Endometrial microvascular endothelial cells (primary cell): ENCODE measurements around the gene OR5D16. TPM values are rescaled to one million over a fixed set of nuclear protein-coding genes. Genes with fewer than 3 reads are reported as not detected.
"Not testable (repeated sequence)": the region's sequence is repeated elsewhere in the genome, so short reads cannot be mapped to it uniquely, and the experiment has no call there.

Experiments used
- in situ Hi-C: cut with HindIII; loops from 2 replicates; pipeline ENCODE4 v1.10.0; 2017; ENCODE audit warnings: low sequenced_read_pairs, low pct_unique_long_range_greater_than_20kb; ENCODE audit errors: inconsistent ontology term
- total RNA-seq: library from RNA; depleted of rRNA; stranded (reverse); fragments of >200 nt; gene quantifications from one replicate; pipeline ENCODE4 v1.2.3, GENCODE V29; 2015; ENCODE audit errors: inconsistent ontology term

OR5D16 gene
- not detected for total RNA-seq

- in situ Hi-C loops: no loop called here
Measured at GRCh38 chr11:55838452-55838851, at the start of gene OR5D16. Gene OR5D16, plus strand, starts transcription at chr11:55838752. Its CDS starts 0 bp downstream, at chr11:55838752.

- in situ Hi-C loops: no loop called here
Measured at GRCh38 chr11:55791606-55792005, 46.9 kb upstream of the OR5D16 start.

DNA sequence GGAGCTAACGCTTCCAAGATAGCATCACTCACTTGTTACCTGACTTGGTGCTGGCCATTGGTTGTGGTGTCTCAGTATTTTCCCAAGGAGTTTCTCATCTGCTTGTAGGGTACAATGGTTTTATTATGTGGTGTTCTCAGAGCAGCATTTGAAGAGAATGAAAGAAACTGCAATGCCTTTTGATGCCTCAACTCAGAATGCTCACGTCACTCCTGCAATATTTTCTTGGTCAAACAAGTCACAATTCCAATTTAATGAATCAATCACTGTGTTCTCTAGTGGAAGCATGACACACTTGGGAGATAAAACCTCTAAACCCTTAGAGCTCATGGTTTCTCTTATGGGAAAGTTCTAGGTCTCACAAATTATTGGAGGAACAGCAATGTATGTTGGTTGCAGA is 45.2 kb upstream of the OR5D16 start:
- in situ Hi-C loops: no loop called here

DNA sequence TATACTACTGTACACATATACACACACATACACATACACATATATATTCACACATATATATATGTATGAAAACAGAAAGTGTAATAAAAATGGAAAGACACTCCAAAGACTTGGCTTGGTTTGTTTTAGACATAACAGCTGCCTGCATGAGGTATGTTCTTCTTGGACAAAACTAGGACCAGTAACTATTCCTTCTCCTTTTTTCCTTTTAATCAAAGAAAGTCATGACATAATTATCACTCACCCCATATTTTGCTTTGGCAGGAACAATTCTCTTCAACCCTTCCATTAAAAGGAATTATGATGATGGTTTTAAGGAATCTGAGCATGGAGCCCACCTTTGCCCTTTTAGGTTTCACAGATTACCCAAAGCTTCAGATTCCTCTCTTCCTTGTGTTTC is 43.3 kb upstream of the OR5D16 start, which contains the start of gene OR5D14:
Gene OR5D14, plus strand, starts transcription at position 301 of the 400 bp plus-strand sequence. Its CDS starts 0 bp downstream, at position 301.
- in situ Hi-C loops: no loop called here

GRCh38 chr11:55806248-55806647 is 32.3 kb upstream of the OR5D16 start:
- in situ Hi-C loops: no loop called here

GRCh38 chr11:55811067-55811466 is 27.5 kb upstream of the OR5D16 start, which contains the start of gene OR5L1:
Gene OR5L1, plus strand, starts transcription at chr11:55811367. Its CDS starts 100 bp downstream, at chr11:55811467.
- in situ Hi-C loops: no loop called here

DNA sequence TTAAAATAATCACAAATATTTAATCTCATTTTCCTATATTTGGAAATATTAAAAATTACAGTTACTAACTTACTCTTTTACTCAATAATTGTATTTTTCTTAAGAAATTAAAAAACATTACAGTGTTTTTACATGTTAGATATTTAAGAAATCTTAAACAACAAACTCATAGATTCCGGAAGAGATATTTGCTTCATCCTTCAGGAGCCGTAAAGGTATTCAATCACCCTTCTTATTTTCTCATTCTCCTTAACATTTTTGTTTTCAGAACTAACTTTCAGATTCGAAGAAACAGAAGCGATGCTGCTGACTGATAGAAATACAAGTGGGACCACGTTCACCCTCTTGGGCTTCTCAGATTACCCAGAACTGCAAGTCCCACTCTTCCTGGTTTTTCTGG is 19.2 kb upstream of the OR5D16 start, which contains the start of gene OR5D18:
Gene OR5D18, plus strand, starts transcription at position 301 of the 400 bp plus-strand sequence. Its CDS starts 0 bp downstream, at position 301.
- in situ Hi-C loops: no loop called here

DNA sequence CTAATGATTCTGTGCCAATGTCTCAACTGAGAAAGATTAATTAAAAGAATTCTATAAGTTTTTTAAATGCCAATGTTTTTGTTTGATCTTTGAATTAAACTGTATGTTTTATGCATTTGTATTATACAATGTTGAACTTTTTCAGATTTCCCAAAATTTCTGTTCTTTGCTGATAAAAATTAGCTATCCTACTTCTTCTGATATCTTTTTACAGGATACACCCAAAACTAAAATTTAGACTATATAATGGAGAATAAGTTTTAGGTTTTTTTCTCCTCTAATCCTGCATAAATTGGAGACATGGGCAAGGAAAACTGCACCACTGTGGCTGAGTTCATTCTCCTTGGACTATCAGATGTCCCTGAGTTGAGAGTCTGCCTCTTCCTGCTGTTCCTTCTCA is 11.6 kb upstream of the OR5D16 start, which contains the start of gene OR5L2:
Gene OR5L2, plus strand, starts transcription at position 301 of the 400 bp plus-strand sequence. Its CDS starts 0 bp downstream, at position 301.
- in situ Hi-C loops: no loop called here

GRCh38 chr11:55847453-55847852 is 8.9 kb downstream of the OR5D16 start:
- in situ Hi-C loops: no loop called here

DNA sequence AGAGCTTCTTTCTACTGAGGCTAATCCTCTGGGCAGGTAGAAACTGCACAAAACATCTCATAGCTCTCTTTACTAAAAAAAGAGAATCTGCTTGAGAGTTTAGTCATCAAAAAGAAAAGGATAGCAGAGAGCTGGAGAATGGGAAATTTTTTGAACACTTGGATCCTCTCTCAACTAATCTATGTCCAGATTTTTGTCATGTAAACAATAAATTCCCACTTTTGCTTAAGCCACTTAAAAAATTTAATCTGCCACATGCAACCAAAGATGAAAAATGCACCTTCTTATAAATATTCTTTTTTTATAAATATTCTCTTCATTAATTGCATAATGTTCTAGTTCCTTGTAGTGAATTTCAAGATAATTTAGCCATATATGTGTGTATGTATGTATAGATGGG is 10.5 kb downstream of the OR5D16 start:
- in situ Hi-C loops: no loop called here

- in situ Hi-C loops: no loop called here
Measured at GRCh38 chr11:55852141-55852540, 13.6 kb downstream of the OR5D16 start.

- in situ Hi-C loops: no loop called here
Measured at GRCh38 chr11:55854704-55855103, 16.2 kb downstream of the OR5D16 start.

DNA sequence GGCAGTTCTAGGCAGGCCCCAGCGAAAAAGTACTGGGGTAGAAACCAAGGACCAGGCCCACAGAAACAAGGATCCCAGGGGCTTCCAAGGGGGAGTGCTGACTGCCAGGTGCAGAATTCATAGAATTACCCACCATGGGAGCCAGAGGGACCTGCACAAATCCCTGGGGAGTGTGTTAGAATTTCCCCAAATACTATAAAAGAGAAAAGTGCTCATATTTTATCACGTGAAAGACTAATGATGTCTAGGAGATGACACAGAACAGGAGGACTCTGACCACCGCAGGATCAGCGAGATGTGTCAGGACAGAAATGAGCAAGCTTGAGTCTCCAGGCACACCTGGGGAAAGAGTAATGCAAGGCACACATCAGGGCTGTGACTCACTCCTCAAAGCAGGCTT is 28.8 kb downstream of the OR5D16 start:
- in situ Hi-C loops: not testable (repeated sequence)

DNA sequence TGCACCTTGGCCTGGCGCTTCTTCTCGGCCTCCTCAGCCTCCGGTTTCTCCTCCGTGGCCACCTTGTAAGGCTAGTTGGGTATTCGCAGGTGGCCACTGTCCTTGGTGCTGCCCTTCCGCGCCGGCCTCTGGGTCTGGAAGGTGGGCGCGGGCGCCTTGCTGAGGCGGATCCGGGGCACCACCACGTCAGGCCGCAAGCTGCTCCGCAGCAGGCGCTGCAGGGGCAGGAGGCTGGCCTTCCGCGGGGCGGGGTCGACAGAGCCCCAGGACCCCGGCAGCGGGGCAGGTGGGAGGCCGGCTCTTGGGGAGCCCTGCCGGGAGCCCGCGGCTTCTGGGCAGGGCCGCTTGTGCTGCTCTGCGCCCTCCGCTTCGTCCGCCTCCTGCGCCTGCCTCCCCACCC is 34.2 kb downstream of the OR5D16 start:
- in situ Hi-C loops: not testable (repeated sequence)

DNA sequence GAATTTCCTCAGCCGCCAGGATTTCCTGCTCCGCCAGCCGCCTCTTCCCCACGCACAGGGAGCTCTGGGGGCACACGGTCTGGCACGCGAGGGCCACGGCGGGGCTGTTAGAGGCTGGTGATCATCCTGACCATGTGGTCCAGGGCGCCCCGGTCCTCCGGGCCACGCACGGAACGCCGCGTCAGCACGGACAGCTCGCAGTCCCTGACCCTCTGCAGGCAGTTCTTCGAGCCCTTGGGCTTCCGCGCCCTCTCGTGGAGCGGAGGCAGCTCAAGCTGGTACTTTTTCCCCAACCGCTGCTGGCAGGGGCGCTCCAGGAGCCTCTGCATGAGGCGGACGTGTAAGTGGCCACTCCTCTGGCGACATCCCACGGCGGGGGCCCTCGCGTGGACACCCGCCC is 34.6 kb downstream of the OR5D16 start:
- in situ Hi-C loops: not testable (repeated sequence)

GRCh38 chr11:55882997-55883396 is 44.4 kb downstream of the OR5D16 start, which contains the start of gene TRIM51:
Gene TRIM51, plus strand, starts transcription at chr11:55883297. Its CDS starts 2,132 bp downstream, at chr11:55885429.
- in situ Hi-C loops: not testable (repeated sequence)

DNA sequence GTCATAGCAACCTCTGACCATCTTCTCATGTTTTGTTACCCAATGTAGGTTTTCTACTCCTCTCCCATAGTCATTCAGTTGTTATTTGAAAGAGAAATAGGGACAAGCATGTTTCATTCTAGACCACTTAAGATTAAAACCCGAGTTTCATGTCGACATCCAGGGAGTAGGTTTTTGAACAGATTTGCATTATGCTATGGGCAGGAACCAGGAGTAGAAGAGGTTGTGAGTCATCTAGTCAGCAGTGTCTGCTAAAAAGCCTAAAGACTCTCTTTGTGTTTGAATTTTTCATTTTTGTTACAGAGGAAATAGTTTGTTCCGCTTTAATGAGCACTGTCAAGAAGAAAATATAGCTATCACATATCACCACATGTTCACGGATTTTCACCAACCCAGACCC is 46.4 kb downstream of the OR5D16 start:
- in situ Hi-C loops: not testable (repeated sequence)

DNA sequence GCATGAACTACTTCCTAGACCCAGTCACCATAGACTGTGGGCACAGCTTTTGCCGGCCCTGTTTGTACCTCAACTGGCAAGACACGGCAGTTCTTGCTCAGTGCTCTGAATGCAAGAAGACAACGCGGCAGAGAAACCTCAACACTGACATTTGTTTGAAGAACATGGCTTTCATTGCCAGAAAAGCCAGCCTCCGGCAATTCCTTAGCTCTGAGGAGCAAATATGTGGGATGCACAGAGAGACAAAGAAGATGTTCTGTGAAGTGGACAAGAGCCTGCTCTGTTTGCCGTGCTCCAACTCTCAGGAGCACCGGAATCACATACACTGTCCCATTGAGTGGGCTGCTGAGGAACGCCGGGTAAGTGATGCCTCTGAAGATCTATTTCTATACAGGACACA is 46.9 kb downstream of the OR5D16 start:
- in situ Hi-C loops: not testable (repeated sequence)
